Measurements from ENCODE around the gene PELO. TPM values are rescaled to one million over a fixed set of nuclear protein-coding genes. Genes with fewer than 3 reads are reported as not detected.

Gene PELO
- total RNA-seq, 1 donor = 44.9 TPM

DNA sequence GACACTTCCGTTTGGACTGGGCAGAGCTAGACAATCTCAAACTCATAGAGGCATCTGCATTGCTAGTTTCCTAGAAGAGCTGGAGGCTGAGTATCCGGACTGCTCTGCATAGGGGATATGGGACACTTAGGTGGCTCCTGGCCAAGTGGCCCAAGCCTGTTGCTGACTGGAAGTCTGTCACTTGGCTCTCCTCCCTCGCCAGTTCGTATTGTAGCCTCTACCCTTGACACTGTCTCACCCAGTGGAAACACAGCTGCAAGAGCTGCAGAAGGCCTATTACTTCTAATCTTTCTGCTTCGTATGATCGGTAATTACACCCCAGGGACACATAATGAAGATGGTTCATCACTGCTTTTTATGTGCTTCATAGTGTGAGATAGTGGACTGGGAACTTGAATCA lies 34.7 kb downstream of the PELO start:
- TF ChIP-seq, protein P1, sequence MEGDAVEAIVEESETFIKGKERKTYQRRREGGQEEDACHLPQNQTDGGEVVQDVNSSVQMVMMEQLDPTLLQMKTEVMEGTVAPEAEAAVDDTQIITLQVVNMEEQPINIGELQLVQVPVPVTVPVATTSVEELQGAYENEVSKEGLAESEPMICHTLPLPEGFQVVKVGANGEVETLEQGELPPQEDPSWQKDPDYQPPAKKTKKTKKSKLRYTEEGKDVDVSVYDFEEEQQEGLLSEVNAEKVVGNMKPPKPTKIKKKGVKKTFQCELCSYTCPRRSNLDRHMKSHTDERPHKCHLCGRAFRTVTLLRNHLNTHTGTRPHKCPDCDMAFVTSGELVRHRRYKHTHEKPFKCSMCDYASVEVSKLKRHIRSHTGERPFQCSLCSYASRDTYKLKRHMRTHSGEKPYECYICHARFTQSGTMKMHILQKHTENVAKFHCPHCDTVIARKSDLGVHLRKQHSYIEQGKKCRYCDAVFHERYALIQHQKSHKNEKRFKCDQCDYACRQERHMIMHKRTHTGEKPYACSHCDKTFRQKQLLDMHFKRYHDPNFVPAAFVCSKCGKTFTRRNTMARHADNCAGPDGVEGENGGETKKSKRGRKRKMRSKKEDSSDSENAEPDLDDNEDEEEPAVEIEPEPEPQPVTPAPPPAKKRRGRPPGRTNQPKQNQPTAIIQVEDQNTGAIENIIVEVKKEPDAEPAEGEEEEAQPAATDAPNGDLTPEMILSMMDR (IDR thresholded peaks at IDR 0.05; ENCODE audit: insufficient read depth, low read depth, low read length) = no peak
- peak; percentile 43 for DNase-seq (ENCODE audit: low read depth)

GRCh38 chr5:52824827-52825226 lies 37.1 kb downstream of the PELO start:
- TF ChIP-seq, protein P1 (IDR thresholded peaks at IDR 0.05; ENCODE audit: insufficient read depth, low read depth, low read length) = no peak
- no peak for DNase-seq (ENCODE audit: low read depth)
- H3K4me3 ChIP-seq (ENCODE audit: low read depth, low read length) = no peak overlapping the region

More for the DNA sequence above, 34.7 kb downstream of the PELO start:
- H3K4me3 ChIP-seq (ENCODE audit: low read depth, low read length) = no peak overlapping the region

- TF ChIP-seq, protein P1 (IDR thresholded peaks at IDR 0.05; ENCODE audit: insufficient read depth, low read depth, low read length) = no peak
- no peak for DNase-seq (ENCODE audit: low read depth)
- no peak overlapping the region for H3K4me3 ChIP-seq (ENCODE audit: low read depth, low read length)
Measured at GRCh38 chr5:52825826-52826225, 38.1 kb downstream of the PELO start.

- DNase-seq (ENCODE audit: low read depth) = no peak
- TF ChIP-seq, protein P1 (IDR thresholded peaks at IDR 0.05; ENCODE audit: insufficient read depth, low read depth, low read length) = no peak
- H3K4me3 ChIP-seq (ENCODE audit: low read depth, low read length) = no peak overlapping the region
Measured at GRCh38 chr5:52827815-52828214, 40.1 kb downstream of the PELO start.

DNA sequence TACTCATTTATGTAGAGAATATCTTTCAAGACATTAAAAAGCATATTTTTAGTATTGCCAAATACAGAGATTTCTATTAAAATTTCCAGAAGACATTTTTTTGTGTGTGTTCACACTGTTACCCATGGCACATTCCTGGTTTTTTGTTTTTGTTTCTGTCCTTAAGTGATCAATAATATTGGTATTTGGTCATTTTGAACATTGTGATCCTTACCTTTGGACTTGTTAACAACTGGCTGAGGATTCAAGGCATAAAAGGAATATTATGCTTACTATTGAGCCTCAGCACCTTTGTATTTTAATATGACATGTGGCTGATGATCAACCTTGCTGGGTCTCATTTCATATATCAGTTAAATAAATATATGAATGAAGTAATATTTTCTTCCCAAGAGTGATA lies 41.9 kb downstream of the PELO start:
- H3K4me3 ChIP-seq (ENCODE audit: low read depth, low read length) = no peak overlapping the region
- TF ChIP-seq, protein P1 (IDR thresholded peaks at IDR 0.05; ENCODE audit: insufficient read depth, low read depth, low read length) = no peak
- DNase-seq (ENCODE audit: low read depth) = no peak

- H3K4me3 ChIP-seq (ENCODE audit: low read depth, low read length) = no peak overlapping the region
- TF ChIP-seq, protein P1 (IDR thresholded peaks at IDR 0.05; ENCODE audit: insufficient read depth, low read depth, low read length) = no peak
- no peak for DNase-seq (ENCODE audit: low read depth)
Measured at GRCh38 chr5:52830650-52831049, 42.9 kb downstream of the PELO start.

GRCh38 chr5:52831786-52832511 lies 44.2 kb downstream of the PELO start:
- DNase-seq (ENCODE audit: low read depth) = no peak
- TF ChIP-seq, protein P1 (IDR thresholded peaks at IDR 0.05; ENCODE audit: insufficient read depth, low read depth, low read length) = no peak
- H3K4me3 ChIP-seq (ENCODE audit: low read depth, low read length) = no peak overlapping the region
